HG02759 (cell line): ENCODE measurements around the gene DPP9.
"Not testable (repeated sequence)": the region's sequence is repeated elsewhere in the genome, so short reads cannot be mapped to it uniquely, and the experiment has no call there.

Experiments
- ATAC-seq: cut with Tn5 transposase; IDR thresholded peaks from one replicate; pipeline ENCODE4 v1.9.1; 2021; ENCODE audit warnings: mild to moderate bottlenecking, moderate library complexity; ENCODE audit not compliant: unreplicated experiment

The DPP9 gene

GRCh38 chr19:4742723-4743646 is 19.3 kb upstream of the DPP9 start:
- ATAC-seq: no peak

- ATAC-seq: no peak
Observed at GRCh38 chr19:4740092-4740491, 16.4 kb upstream of the DPP9 start.

GRCh38 chr19:4738734-4739133 is 15.1 kb upstream of the DPP9 start:
- ATAC-seq: no peak

GRCh38 chr19:4737955-4738600 is 14.4 kb upstream of the DPP9 start:
- ATAC-seq: no peak

DNA sequence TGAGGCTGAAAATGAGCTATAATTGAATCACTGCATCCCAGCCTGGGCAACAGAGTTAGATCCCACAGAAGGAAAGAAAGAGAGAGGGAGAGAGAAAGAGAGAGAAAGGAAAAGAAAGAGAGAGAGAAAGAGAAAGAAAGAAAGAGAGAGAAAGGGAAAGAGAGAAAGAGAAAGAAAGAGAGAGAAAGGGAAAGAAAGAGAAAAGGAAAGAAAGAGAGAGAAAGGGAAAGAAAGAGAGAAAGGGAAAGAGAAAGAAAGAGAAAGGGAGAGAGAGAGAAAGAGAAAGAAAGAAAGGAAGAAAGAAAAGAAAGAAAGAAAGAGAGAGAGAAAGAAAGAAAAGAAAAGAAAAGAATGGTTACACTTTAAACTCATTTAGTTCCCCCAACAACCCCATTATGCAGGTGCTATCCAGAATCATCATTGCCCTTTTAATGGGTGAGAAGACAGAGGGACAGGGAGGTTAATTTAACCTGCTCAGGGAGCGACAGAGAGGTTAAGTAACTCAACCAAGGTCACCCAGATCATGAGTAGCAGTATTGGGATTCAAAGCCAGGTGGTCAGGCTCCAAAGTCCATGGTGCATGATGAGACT is 10.2 kb upstream of the DPP9 start:
- no peak for ATAC-seq

DNA sequence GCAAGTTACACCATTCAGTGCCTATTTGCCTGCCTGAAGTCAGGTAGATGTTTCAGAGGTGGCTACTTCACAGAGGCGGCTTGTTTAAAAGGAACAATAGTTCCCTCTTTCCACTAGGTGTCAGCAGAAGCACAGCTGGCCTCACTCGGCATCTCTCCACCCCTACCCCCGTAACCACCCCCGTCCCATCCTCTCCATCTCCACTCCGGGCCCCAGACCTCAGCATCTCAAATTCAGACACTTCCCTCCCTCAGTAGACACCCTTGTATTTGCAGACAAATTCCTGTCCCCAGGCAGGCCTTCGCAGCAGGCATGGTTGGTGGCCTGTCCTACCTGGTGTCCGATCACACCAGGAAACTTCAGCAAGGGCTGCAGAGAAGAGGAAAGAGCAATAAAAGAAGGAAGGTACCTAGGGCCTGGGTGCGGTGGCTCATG is 9.1 kb upstream of the DPP9 start:
- no peak for ATAC-seq

DNA sequence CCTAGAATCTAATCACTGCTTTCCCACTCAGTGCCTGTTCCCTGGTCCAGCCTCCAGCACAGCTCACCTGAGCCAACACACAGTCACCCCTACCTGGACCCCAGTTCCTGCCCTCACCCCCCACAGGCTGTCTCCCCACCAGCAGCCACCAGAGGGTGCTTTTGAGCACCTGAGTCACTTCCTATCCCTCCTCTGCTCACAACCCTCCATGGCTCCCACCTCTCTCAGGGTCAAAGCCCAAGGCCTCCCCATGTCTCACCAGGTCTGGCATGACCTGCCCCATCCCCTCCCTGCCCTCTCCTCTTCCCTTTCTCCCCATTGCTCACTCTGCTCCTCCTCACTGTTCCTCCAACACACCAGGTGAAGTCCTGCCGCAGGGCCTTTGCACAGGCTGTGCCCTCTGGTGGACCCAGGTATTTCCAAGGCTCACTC is 7.1 kb upstream of the DPP9 start:
- ATAC-seq: no peak

GRCh38 chr19:4728871-4729270 is 5.2 kb upstream of the DPP9 start:
- ATAC-seq: no peak

DNA sequence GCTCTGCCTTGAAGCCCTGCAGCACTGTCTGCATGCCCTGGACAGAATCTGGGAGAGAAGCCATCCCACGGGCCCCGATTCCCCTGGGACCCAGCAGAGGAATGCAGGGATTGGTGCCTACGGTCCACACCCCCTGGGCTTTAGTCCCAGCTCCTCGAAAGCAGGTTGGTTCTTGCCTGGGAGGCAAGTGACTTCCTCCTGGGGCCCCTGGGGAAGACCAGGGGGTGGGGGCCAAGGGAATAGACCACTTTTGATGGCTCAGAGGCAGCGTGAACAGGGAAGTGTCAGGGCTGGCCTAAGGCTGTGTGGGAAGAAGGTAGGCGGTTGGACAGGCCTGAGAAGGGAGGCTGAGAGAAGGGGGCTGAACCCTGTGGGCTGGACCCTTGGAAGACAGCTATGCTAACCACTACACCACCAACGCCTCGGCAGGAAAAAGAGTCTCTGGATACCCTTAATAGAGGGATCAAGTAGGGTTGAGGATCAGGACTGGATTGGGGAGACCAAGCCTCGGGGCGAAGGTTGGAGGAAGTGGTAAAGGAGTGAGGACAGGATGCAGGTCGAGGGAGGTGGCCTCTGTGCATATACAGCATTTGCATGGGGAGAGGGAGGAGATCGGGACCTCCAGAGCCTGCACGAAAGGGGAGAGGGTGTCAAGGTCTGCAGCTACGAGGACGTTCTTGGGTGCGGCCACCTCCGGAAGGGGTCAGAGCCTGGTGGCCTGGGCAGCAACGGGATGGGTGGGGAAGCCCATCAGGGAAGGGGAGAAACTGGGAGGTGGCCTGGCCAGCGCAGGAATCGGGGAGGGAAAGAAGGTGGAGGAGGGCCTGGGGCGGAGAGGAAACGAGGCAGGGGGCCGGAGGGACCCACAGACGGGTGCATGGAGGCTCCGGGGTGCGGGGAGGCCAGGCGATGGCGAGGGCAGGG is 709 bp downstream of the DPP9 start:
- peak; percentile 14 for ATAC-seq

DNA sequence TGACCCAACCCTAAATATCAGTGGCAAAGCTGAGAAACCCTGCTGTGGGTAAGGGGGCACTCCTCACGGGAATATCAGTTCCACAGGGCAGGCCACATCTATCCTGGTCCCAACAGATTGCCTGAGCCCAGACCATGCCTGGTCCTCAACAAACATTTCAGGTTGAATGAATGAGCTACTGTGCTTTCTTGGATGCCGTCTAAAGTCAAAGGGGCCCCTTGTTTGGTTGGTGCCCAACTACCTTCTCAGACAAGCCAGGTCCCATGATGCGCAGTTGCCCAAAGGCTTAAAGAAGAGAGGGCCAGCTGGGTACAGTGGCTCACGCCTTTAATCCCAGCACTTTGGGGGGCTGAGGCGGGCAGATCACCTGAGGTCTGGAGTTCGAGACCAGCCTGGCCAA is 2.4 kb downstream of the DPP9 start:
- ATAC-seq: no peak

GRCh38 chr19:4720037-4720700 is 3.5 kb downstream of the DPP9 start:
- no peak for ATAC-seq

DNA sequence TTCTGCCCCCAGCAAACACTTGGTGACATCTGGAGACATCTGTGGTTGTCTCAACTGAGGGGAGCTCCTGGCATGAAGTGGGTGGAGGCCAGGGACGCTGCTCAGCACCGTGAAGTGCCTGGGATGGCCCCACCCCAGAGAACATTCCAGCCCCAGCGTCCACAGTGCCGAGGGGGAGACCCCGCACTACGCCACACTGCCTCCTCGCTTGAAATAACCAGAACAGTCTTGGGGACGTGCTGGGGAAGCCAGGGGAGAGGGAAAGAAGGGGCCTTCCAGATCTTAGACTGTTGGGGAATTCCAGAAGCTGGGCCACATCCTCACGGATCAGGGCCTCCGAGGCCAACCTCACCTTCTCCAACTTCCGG is 4.2 kb downstream of the DPP9 start:
- ATAC-seq: no peak

DNA sequence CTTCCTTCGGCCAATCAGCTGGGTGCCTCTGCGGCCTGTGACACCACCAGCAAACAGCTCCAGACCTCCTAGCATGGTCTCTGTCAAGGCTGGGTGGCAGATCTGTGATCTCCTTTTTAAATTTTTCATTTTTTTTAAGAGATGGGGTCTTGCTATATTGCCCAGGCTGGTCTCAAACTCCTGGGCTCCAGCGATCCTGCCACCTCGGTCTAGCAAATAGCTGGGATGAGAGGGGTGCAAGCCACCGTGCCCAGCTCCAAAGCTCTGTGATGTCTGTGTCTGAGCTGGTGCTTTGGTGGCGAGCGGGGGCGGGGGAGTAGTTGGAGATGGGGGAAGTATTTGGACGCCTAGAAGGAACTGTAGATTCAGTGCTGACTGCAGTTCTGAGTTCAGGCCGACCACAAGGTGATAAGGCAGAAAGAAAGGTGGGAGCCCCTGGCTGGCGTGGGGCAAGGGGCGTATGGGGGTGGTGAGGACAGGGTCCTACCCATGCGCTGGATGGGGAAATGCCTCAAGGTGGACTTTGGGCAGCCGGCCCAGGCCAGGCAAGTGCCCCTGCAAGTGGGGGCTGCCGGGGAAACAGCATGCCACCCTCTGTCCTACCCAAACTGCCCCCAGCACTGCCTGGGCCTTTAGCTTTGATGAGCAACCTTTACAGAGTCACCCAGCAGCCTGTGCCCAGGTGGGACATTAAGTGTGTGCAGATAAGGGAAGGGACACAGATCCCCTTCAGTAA is 5.5 kb downstream of the DPP9 start:
- ATAC-seq: no peak

- ATAC-seq: no peak
Observed at GRCh38 chr19:4717191-4717965, 6.3 kb downstream of the DPP9 start.

DNA sequence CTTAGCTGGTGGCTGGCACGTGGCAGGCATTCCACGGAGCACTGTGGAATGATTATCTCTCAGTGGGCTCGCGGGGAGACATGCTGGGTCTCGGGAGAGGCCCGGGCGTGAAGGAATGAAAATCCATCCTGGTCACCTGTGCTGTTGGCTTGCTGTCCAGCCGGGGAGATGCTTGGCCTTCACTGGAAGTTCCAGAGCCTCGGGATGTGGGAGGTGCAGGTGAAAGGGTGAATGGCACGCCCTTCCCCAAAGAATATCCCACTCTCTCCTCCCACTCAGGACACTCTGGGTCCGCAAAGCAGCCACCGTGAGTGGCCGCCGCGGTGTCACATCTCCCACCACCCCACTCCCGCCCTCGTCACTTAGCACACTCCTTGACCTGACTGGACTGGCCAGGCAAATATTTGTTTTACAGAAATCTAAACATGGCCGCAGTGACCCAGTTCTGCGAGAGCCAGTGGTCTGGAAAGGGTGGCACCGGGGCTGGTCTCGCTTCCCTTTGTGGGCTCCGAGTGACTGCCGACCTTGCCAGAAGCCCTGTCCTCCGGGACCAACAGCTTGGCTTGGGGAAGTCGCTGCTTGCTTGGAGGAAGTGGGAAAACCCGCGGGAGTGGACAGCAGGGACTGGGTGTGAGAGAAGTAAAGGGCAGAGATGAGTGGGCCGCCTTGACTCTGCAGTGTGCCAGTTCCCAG is 8.0 kb downstream of the DPP9 start:
- ATAC-seq: no peak

DNA sequence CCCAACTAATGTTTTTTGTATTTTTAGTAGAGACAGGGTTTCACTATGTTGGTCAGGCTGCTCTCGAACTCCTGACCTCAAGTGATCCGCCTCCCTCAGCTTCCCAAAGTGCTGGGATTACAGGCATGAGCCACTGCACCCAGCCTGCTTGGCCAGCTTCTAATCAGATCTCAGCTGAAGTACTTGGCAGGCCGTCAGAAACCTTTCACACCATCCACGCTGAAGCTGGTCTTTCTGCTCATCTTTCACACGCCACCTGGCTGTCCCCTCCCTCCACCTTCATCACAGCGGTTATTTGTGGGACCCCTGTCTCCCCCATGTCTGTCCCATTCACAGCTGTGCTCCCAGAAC is 8.5 kb downstream of the DPP9 start:
- ATAC-seq: not testable (repeated sequence)

GRCh38 chr19:4714016-4714415 is 9.6 kb downstream of the DPP9 start:
- no peak for ATAC-seq

- no peak for ATAC-seq
Observed at GRCh38 chr19:4713384-4713951, 10.2 kb downstream of the DPP9 start.
